ENCODE results near the gene FCRLA.
"Not testable (repeated sequence)": the region's sequence is repeated elsewhere in the genome, so short reads cannot be mapped to it uniquely, and the experiment has no call there.

DNA sequence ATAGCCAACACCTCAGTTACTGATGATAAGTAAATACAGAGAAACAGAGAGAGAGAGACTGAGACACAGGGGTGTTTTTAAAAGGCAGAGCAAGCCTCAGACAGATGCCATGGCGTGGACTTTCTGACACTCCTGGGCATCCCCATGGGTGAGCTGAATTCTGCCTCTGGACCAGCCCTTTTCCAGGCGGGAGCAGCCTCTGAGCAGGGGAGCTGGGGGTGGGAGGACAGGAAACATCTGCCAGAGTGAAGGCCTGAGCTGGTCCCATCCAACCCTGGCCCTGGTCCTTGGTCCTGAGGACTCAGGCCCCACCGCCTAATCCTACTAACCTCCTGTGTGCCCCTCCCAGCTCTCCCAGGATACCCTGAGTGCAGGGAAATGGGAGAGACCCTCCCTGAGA is 32.1 kb upstream of the FCRLA start:
- TF ChIP-seq, protein P1, sequence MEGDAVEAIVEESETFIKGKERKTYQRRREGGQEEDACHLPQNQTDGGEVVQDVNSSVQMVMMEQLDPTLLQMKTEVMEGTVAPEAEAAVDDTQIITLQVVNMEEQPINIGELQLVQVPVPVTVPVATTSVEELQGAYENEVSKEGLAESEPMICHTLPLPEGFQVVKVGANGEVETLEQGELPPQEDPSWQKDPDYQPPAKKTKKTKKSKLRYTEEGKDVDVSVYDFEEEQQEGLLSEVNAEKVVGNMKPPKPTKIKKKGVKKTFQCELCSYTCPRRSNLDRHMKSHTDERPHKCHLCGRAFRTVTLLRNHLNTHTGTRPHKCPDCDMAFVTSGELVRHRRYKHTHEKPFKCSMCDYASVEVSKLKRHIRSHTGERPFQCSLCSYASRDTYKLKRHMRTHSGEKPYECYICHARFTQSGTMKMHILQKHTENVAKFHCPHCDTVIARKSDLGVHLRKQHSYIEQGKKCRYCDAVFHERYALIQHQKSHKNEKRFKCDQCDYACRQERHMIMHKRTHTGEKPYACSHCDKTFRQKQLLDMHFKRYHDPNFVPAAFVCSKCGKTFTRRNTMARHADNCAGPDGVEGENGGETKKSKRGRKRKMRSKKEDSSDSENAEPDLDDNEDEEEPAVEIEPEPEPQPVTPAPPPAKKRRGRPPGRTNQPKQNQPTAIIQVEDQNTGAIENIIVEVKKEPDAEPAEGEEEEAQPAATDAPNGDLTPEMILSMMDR (IDR thresholded peaks at IDR 0.05): not testable (repeated sequence)
- TF ChIP-seq POLR2A (IDR thresholded peaks at IDR 0.05): not testable (repeated sequence)
